SU-DHL-6 (cell line): Measurements from ENCODE around the gene HSF2BP.

ENCODE experiments used
- CTCF ChIP-seq: fragments of 200-600 bp; sonication (generic); IDR thresholded peaks from one replicate; pipeline ENCODE4 v1.5.1; 2017; ENCODE audit warnings: antibody characterized with exemption, mild to moderate bottlenecking, low read length, moderate library complexity; ENCODE audit not compliant: insufficient read depth, poor library complexity, severe bottlenecking
- EZH2phosphoT487 ChIP-seq: fragments of 200-600 bp; sonication (generic), shearing (Covaris generic); conservative IDR thresholded peaks from 2 replicates; pipeline ENCODE4 v1.6.1; 2018; ENCODE audit warnings: mild to moderate bottlenecking, antibody characterized with exemption, low read length, moderate library complexity, mixed read lengths

DNA sequence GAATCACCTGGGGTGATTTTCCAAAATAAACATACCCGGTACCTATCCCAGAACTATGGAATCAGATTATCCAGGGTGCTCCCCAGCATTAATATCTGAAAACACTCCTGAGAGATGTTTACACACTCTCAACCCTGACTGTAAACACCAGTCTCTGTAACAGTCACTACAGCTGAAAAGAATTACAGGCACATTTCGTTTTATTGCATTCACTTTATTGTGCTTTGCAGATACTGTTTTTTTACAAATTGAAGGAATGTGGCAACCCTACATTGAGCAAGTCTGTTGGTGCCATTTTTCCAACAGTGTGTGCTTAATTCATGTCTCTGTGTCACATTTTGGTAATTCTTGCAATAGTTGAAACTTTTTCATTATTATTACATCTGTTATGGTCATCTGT is 31.8 kb downstream of the HSF2BP start:
- TF ChIP-seq CTCF = no peak
- TF ChIP-seq EZH2phosphoT487 = no peak
